GM10266 (cell line): ENCODE measurements around the gene DEFB121.
"Not testable (repeated sequence)": the region's sequence is repeated elsewhere in the genome, so short reads cannot be mapped to it uniquely, and the experiment has no call there.

Source experiments
- DNase-seq: peaks from one replicate; pipeline ENCODE4 v3.0.0; 2012; ENCODE audit errors: extremely low spot score
- CTCF ChIP-seq: IDR thresholded peaks from 2 replicates; pipeline ENCODE4 v1.5.1; 2012; ENCODE audit warnings: mild to moderate bottlenecking, low read depth; ENCODE audit not compliant: control insufficient read depth, insufficient read depth; ENCODE audit errors: missing control alignments

The DEFB121 gene

GRCh38 chr20:31430568-31431115 lies 24.6 kb upstream of the DEFB121 start:
- no peak for DNase-seq
- no peak for TF ChIP-seq CTCF

GRCh38 chr20:31427576-31427975 lies 21.6 kb upstream of the DEFB121 start:
- DNase-seq, result not testable (repeated sequence)

- DNase-seq, result not testable (repeated sequence)
These were observed 21.0 kb upstream of the DEFB121 start for GRCh38 chr20:31426891-31427551.

- no peak for TF ChIP-seq CTCF
- DNase-seq, result no peak
These were observed 19.8 kb upstream of the DEFB121 start for GRCh38 chr20:31425797-31426196.

GRCh38 chr20:31418307-31418706 lies 12.3 kb upstream of the DEFB121 start:
- no peak for DNase-seq
- TF ChIP-seq CTCF, result no peak

GRCh38 chr20:31415653-31416052 lies 9.6 kb upstream of the DEFB121 start:
- no peak for TF ChIP-seq CTCF
- DNase-seq, result no peak

- DNase-seq, result no peak
- TF ChIP-seq CTCF, result no peak
These were observed 8.4 kb upstream of the DEFB121 start for GRCh38 chr20:31414381-31414780.

- no peak for TF ChIP-seq CTCF
- DNase-seq, result no peak
These were observed 4.0 kb upstream of the DEFB121 start for GRCh38 chr20:31410011-31410410.
